Astrocyte of the spinal cord (primary cell): ENCODE results near the gene NYNRIN.

ENCODE experiments used
- DNase-seq: peaks from one replicate; pipeline ENCODE4 v3.0.0; 2011; ENCODE audit warnings: low read depth, low spot score
- H3K4me3 ChIP-seq: 2 replicates; pipeline ENCODE4 v1.5.1; 2011; ENCODE audit warnings: low read depth, mild to moderate bottlenecking, low read length, moderate library complexity
- CTCF ChIP-seq: IDR thresholded peaks from 2 replicates; pipeline ENCODE4 v1.5.1; 2012; ENCODE audit warnings: low read depth, mild to moderate bottlenecking, low read length, inconsistent platforms
- in situ Hi-C: cut with HindIII; loops from 2 replicates; pipeline ENCODE4 v1.10.0; 2017; ENCODE audit warnings: low sequenced_read_pairs

Gene NYNRIN

GRCh38 chr14:24428628-24429394 is 30.0 kb downstream of the NYNRIN start:
- no peak for TF ChIP-seq CTCF
- in situ Hi-C loops = no loop called here
- DNase-seq = no peak
- no peak overlapping the region for H3K4me3 ChIP-seq

- TF ChIP-seq CTCF = no peak
- in situ Hi-C loops = loop anchor here (10.0 kb wide), 1 partner anchor 95 kb away; the partner anchor contains the start of genes ADCY4 and RIPK3
- H3K4me3 ChIP-seq = peak within 1 kb of the TSS; percentile 66
- DNase-seq = peak; percentile 91
These were observed 30.8 kb downstream of the NYNRIN start, which contains the start of the genes CBLN3 and KHNYN for GRCh38 chr14:24429395-24430142. Gene CBLN3 (minus strand): TSS chr14:24429668. CDS start chr14:24429054, 614 bp downstream. Gene KHNYN (plus strand): TSS chr14:24429954. CDS start chr14:24430731, 777 bp downstream.

- in situ Hi-C loops = loop anchor here (10.0 kb wide), 1 partner anchor 95 kb away; the partner anchor contains the start of genes ADCY4 and RIPK3
- peak; percentile 77 for DNase-seq
- H3K4me3 ChIP-seq = peak overlapping the region; percentile 66
- no peak for TF ChIP-seq CTCF
These were observed 31.4 kb downstream of the NYNRIN start for GRCh38 chr14:24430143-24430681.

- peak; percentile 40 for DNase-seq
- in situ Hi-C loops = loop anchor here (10.0 kb wide), 1 partner anchor 96 kb away; the partner anchor contains the start of genes ADCY4 and RIPK3
- H3K4me3 ChIP-seq = peak overlapping the region; percentile 66
- no peak for TF ChIP-seq CTCF
These were observed 32.1 kb downstream of the NYNRIN start for GRCh38 chr14:24430682-24431568.

- DNase-seq = peak; percentile 88
- peak overlapping the region; percentile 66 for H3K4me3 ChIP-seq
- in situ Hi-C loops = loop anchor here (10.0 kb wide), 1 partner anchor 97 kb away; the partner anchor contains the start of genes ADCY4 and RIPK3
- TF ChIP-seq CTCF = peak; percentile 98
These were observed 32.9 kb downstream of the NYNRIN start for GRCh38 chr14:24431569-24432258.
